Measurements from ENCODE around the gene PAQR7.

PAQR7 gene

DNA sequence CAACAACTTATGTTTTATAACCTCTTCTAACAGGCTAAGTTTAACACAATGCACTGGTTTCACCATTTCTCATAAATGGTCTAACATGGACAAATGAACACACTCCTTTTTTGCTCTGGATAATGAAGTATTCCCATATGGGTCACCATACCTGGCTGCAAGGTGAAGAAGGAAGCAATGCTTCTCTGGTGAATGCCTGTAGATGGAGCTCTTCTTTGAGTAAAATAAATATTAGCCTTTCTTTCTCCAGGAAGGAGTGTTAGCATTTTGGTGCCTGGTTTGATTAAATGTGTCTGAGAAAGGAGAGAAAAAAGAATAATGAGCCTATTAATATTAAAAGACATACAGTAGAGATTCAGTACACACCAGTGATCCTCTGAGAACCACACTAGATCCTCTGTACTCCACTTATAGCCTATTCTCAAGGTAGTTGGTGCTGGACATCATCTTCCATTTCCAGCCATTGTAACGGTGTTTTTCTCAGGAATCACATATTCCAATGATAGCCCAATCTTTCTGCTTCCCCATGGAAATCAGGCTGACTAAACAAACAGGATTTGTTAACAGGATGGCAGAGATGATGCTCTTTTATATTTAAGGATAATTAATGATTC is 38.1 kb downstream of the PAQR7 start:
- H3K4me3 ChIP-seq (ENCODE audit: low read length) = no peak overlapping the region
- peak; percentile 75 for TF ChIP-seq CTCF (IDR thresholded peaks at IDR 0.05; ENCODE audit: insufficient read depth, low read depth, low read length, missing control alignments)
- DNase-seq (ENCODE audit: low read depth) = peak; percentile 58

DNA sequence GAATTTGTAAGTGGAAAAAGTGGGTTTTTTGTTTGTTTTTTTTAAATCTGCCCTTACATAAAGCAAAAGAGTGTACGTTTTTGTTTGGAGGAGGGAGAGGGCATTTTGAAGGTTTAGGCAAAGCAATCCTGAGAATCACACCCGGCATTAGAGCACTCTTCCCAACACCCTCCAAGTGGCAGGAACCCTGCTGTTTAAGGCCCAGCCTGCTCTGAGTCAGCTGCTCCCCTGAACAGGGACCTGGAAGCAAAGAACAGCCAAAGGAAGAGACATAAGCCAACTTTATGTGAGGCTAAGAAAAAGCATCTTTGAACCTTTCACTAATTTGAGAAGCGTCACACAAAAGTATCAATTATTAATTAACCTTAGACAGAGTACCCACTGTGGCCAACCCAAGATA is 38.8 kb downstream of the PAQR7 start:
- TF ChIP-seq CTCF (IDR thresholded peaks at IDR 0.05; ENCODE audit: insufficient read depth, low read depth, low read length, missing control alignments) = no peak
- H3K4me3 ChIP-seq (ENCODE audit: low read length) = no peak overlapping the region
- no peak for DNase-seq (ENCODE audit: low read depth)

DNA sequence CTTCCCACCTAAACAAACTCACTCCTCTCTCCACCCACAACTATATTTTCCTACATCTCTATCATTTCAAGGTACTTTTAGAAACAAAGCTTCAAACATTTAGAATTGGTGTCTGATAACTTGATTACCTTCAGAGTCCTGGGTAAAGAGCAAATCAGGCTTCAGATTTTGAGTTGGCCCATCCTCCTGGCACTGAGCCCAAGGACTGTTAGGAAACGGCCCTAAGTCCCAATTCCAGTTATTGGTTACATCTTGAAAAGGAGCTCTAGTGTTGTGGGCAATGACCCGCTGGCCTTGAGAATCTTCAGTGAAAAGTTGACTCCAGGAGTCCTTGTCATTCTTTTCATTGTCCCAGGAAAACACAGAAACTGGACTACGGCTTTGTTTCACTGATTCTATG is 40.6 kb downstream of the PAQR7 start:
- no peak for TF ChIP-seq CTCF (IDR thresholded peaks at IDR 0.05; ENCODE audit: insufficient read depth, low read depth, low read length, missing control alignments)
- no peak for DNase-seq (ENCODE audit: low read depth)
- no peak overlapping the region for H3K4me3 ChIP-seq (ENCODE audit: low read length)

DNA sequence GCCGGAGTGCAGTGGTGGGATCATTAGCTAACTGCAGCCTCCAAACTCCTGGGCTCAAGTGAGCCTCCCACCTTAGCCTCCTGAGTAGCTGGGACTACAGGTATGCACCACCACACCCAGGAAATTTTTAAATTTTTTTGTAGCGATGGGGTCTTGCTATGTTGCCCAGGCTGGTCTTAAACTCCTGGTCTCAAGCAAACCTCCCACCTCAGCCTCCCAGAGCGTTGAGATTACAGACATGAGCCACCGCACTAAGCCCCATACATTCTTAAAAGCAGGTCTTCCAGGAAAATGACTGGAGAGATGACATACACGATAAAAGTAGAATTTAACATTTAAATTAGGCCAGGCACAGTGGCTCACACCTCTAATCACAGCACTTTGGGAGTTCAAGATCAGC is 42.4 kb downstream of the PAQR7 start:
- no peak for TF ChIP-seq CTCF (IDR thresholded peaks at IDR 0.05; ENCODE audit: insufficient read depth, low read depth, low read length, missing control alignments)
- H3K4me3 ChIP-seq (ENCODE audit: low read length) = no peak overlapping the region
- DNase-seq (ENCODE audit: low read depth) = no peak

GRCh38 chr1:25832336-25833037 is 43.0 kb downstream of the PAQR7 start:
- DNase-seq (ENCODE audit: low read depth) = peak; percentile 83
- no peak for TF ChIP-seq CTCF (IDR thresholded peaks at IDR 0.05; ENCODE audit: insufficient read depth, low read depth, low read length, missing control alignments)
- no peak overlapping the region for H3K4me3 ChIP-seq (ENCODE audit: low read length)

GRCh38 chr1:25831569-25832196 is 43.8 kb downstream of the PAQR7 start:
- no peak overlapping the region for H3K4me3 ChIP-seq (ENCODE audit: low read length)
- TF ChIP-seq CTCF (IDR thresholded peaks at IDR 0.05; ENCODE audit: insufficient read depth, low read depth, low read length, missing control alignments) = no peak
- no peak for DNase-seq (ENCODE audit: low read depth)

All from epithelial cell of esophagus (primary cell).